Fibroblast of lung (primary cell): ENCODE results near the gene AAR2. TPM values are rescaled to one million over a fixed set of nuclear protein-coding genes. Genes with fewer than 3 reads are reported as not detected.

Source experiments
- DNase-seq, 2 donors: peaks; one replicate each; pipeline versions ENCODE4 v3.0.0 to v3.0.0-alpha.2; 2010; ENCODE audit warnings: low read depth in 2 of 2
- H2AFZ ChIP-seq: 2 replicates; pipeline ENCODE4 v1.5.1; 2012; ENCODE audit warnings: low read length, control low read depth, inconsistent platforms
- H3K27ac ChIP-seq: 2 replicates; pipeline ENCODE4 v1.5.1; 2011; ENCODE audit warnings: low read length, control low read depth; ENCODE audit not compliant: insufficient read depth
- H3K27me3 ChIP-seq: 2 replicates; pipeline ENCODE4 v1.5.1; 2011; ENCODE audit warnings: mild to moderate bottlenecking, low read length; ENCODE audit not compliant: control insufficient read depth, insufficient read depth
- H3K36me3 ChIP-seq: 2 replicates; pipeline ENCODE4 v1.5.1; 2011; ENCODE audit warnings: low read length; ENCODE audit not compliant: control insufficient read depth, insufficient read depth
- H3K4me1 ChIP-seq: 2 replicates; pipeline ENCODE4 v1.5.1; 2011; ENCODE audit warnings: low read length; ENCODE audit not compliant: control insufficient read depth, insufficient read depth; ENCODE audit errors: extremely low read depth
- H3K4me2 ChIP-seq: 2 replicates; pipeline ENCODE4 v1.5.1; 2011; ENCODE audit warnings: low read length, control low read depth; ENCODE audit not compliant: insufficient read depth; ENCODE audit errors: extremely low read depth
- H3K4me3 ChIP-seq, 4 experiments: fragments of 200-600 bp in 1 of 4; sonication (generic) in 1 of 4; replicated peaks in 1 of 4; 2 replicates each; pipeline ENCODE4 v1.5.1; 2011 to 2016; ENCODE audit warnings: low read length in 4 of 4, low read depth in 3 of 4, mild to moderate bottlenecking in 3 of 4, control low read depth in 2 of 4, inconsistent platforms in 1 of 4, mixed read lengths in 1 of 4; ENCODE audit not compliant: insufficient read depth in 1 of 4; ENCODE audit errors: control extremely low read depth in 1 of 4
- H3K79me2 ChIP-seq: 2 replicates; pipeline ENCODE4 v1.5.1; 2012; ENCODE audit warnings: mild to moderate bottlenecking, low read length, inconsistent platforms; ENCODE audit not compliant: control insufficient read depth, insufficient read depth
- H3K9ac ChIP-seq: 2 replicates; pipeline ENCODE4 v1.5.1; 2011; ENCODE audit warnings: mild to moderate bottlenecking, low read length, control low read depth; ENCODE audit not compliant: insufficient read depth
- H3K9me3 ChIP-seq: 2 replicates; pipeline ENCODE4 v1.5.1; 2012; ENCODE audit warnings: low read depth, low read length; ENCODE audit not compliant: control insufficient read depth, insufficient read depth
- H4K20me1 ChIP-seq: 2 replicates; pipeline ENCODE4 v1.5.1; 2011; ENCODE audit warnings: low read length; ENCODE audit not compliant: control insufficient read depth, insufficient read depth; ENCODE audit errors: extremely low read depth
- EZH2 ChIP-seq: IDR thresholded peaks from 2 replicates; pipeline ENCODE4 v1.5.1; 2012; ENCODE audit warnings: low read length, control low read depth, mild to moderate bottlenecking; ENCODE audit errors: missing control alignments
- polyA plus RNA-seq, 2 donors: library from polyadenylated mRNA; depleted of rRNA in 1 of 2; stranded (reverse) in 1 of 2; unstranded in 1 of 2; fragments of >200 nt; gene quantifications; 2 replicates each; pipeline ENCODE4 v1.2.1, GENCODE V29; 2011 to 2012; ENCODE audit warnings: missing spikeins in 1 of 2
- total RNA-seq: library from RNA; depleted of rRNA; stranded (reverse); fragments of >200 nt; gene quantifications from 2 replicates; pipeline ENCODE4 v1.2.1, GENCODE V29; 2014
- TF ChIP-seq, protein P1 (sequence below), 2 donors: IDR thresholded peaks in 1 of 2; conservative IDR thresholded peaks in 1 of 2; 1 replicate in 1 of 2; 2 replicates in 1 of 2; pipeline ENCODE4 v1.5.1; 2011 to 2012; ENCODE audit warnings: low read length in 2 of 2, control low read depth in 1 of 2, inconsistent platforms in 1 of 2, low read depth in 1 of 2, mild to moderate bottlenecking in 1 of 2

Gene AAR2
- total and polyA plus RNA-seq, 2 donors (not counting 1 experiment from before 2014, with no cell fraction given), result 24.6 to 25.3 TPM

DNA sequence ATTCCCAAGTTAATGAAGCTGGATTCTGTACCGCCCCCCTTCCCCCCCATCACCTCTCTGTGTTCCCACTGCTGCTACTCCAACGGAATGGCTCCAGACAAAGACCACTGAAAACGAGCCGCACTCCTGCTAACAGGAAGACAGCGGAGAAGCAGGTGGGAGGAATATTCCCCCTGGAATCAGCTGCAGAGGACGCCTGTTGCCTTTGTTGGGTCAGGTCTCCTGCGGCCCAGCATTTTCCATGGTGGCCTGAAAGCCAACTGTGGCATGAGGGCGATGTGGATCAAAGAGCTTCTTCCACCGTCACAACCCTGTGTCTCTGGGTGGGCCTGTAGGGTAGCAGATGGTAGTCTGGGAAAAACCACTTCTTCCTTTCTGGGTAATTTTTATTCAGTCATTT, 16.8 kb downstream of the AAR2 start:
- no peak for DNase-seq
- H3K27me3 ChIP-seq, result no peaks in the 10 kb centered on the region
- H3K9me3 ChIP-seq, result no peaks in the 10 kb centered on the region
- no peaks in the 10 kb centered on the region for H3K4me1 ChIP-seq
- no peak overlapping the region for H3K4me3 ChIP-seq
- H3K9ac ChIP-seq, result no peak overlapping the region
- TF ChIP-seq, protein P1, sequence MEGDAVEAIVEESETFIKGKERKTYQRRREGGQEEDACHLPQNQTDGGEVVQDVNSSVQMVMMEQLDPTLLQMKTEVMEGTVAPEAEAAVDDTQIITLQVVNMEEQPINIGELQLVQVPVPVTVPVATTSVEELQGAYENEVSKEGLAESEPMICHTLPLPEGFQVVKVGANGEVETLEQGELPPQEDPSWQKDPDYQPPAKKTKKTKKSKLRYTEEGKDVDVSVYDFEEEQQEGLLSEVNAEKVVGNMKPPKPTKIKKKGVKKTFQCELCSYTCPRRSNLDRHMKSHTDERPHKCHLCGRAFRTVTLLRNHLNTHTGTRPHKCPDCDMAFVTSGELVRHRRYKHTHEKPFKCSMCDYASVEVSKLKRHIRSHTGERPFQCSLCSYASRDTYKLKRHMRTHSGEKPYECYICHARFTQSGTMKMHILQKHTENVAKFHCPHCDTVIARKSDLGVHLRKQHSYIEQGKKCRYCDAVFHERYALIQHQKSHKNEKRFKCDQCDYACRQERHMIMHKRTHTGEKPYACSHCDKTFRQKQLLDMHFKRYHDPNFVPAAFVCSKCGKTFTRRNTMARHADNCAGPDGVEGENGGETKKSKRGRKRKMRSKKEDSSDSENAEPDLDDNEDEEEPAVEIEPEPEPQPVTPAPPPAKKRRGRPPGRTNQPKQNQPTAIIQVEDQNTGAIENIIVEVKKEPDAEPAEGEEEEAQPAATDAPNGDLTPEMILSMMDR (conservative IDR thresholded peaks at IDR 0.05 in 1 of 2, IDR thresholded peaks at IDR 0.05 in 1 of 2; ENCODE audit: low read depth in 1 of 2, low read length in 2 of 2), result no peak
- TF ChIP-seq EZH2, result no peak
- peaks cover 10% of the 10 kb centered on the region for H3K36me3 ChIP-seq
- no peaks in the 10 kb centered on the region for H4K20me1 ChIP-seq
- no peak overlapping the region for H2AFZ ChIP-seq
- no peaks in the 10 kb centered on the region for H3K79me2 ChIP-seq
- no peak overlapping the region for H3K27ac ChIP-seq
- H3K4me2 ChIP-seq, result no peak overlapping the region

DNA sequence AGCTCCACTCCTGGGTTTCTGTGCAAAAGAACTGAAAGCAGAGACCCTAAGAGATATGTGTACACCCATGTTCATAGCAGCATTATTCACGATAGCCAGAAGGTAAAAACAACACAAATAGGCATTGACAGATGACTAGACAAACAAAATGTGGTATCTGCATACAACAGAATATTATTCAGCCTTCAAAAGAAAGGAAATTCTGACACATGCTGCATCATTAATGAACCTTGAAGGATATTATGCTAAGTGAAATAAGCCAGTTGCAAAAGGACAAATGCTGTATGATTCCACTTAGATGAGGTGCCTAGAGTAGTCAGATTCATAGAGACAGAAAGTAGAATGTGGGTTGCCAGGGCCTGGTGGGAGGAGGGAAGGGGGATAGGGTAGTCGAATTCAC, 17.8 kb downstream of the AAR2 start:
- no peaks in the 10 kb centered on the region for H3K9me3 ChIP-seq
- H3K4me1 ChIP-seq, result no peaks in the 10 kb centered on the region
- H3K4me2 ChIP-seq, result no peak overlapping the region
- H3K36me3 ChIP-seq, result peaks cover 10% of the 10 kb centered on the region
- H3K9ac ChIP-seq, result no peak overlapping the region
- H2AFZ ChIP-seq, result no peak overlapping the region
- no peaks in the 10 kb centered on the region for H3K79me2 ChIP-seq
- H4K20me1 ChIP-seq, result no peaks in the 10 kb centered on the region
- TF ChIP-seq, protein P1 (conservative IDR thresholded peaks at IDR 0.05 in 1 of 2, IDR thresholded peaks at IDR 0.05 in 1 of 2; ENCODE audit: low read depth in 1 of 2, low read length in 2 of 2), result no peak
- no peak for TF ChIP-seq EZH2
- no peaks in the 10 kb centered on the region for H3K27me3 ChIP-seq
- no peak overlapping the region for H3K4me3 ChIP-seq
- no peak for DNase-seq
- H3K27ac ChIP-seq, result no peak overlapping the region

DNA sequence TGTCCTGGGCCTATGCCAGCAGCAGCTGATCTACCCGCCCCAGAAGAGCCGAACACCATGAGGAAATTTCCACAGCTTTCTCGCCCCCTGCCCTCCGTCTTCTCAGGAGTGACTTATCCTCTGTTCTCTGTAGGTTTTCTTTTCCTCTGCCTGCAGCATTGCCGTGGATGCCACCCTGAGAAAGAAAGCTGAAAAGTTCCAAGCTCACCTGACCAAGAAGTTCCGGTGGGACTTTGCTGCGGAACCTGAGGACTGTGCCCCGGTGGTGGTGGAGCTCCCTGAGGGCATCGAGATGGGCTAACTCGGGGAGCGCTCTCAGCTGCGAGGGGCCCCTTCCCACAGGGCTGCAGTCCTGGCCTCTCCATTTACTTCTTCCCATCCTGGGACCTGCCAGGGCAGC, 19.2 kb downstream of the AAR2 start:
- Histone ChIP-seq H3K4me3 (no peak overlapping the region), H3K27me3 (no peaks in the 10 kb centered on the region), H3K9me3 (no peaks in the 10 kb centered on the region), H2AFZ (no peak overlapping the region), H3K9ac (no peak overlapping the region), H3K27ac (no peak overlapping the region), H3K4me2 (no peak overlapping the region), H3K4me1 (no peaks in the 10 kb centered on the region), H3K79me2 (no peaks in the 10 kb centered on the region), H4K20me1 (no peaks in the 10 kb centered on the region), H3K36me3 (peaks cover 8% of the 10 kb centered on the region)
- no peak for TF ChIP-seq EZH2
- TF ChIP-seq, protein P1 (conservative IDR thresholded peaks at IDR 0.05 in 1 of 2, IDR thresholded peaks at IDR 0.05 in 1 of 2; ENCODE audit: low read depth in 1 of 2, low read length in 2 of 2), result no peak
- no peak for DNase-seq
